ENCODE data around the gene SLFN13. TPM values are rescaled to one million over a fixed set of nuclear protein-coding genes. Genes with fewer than 3 reads are reported as not detected.

SLFN13 gene, protein sequence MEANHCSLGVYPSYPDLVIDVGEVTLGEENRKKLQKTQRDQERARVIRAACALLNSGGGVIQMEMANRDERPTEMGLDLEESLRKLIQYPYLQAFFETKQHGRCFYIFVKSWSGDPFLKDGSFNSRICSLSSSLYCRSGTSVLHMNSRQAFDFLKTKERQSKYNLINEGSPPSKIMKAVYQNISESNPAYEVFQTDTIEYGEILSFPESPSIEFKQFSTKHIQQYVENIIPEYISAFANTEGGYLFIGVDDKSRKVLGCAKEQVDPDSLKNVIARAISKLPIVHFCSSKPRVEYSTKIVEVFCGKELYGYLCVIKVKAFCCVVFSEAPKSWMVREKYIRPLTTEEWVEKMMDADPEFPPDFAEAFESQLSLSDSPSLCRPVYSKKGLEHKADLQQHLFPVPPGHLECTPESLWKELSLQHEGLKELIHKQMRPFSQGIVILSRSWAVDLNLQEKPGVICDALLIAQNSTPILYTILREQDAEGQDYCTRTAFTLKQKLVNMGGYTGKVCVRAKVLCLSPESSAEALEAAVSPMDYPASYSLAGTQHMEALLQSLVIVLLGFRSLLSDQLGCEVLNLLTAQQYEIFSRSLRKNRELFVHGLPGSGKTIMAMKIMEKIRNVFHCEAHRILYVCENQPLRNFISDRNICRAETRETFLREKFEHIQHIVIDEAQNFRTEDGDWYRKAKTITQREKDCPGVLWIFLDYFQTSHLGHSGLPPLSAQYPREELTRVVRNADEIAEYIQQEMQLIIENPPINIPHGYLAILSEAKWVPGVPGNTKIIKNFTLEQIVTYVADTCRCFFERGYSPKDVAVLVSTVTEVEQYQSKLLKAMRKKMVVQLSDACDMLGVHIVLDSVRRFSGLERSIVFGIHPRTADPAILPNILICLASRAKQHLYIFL
- 1 to 10 TPM; 9.5 to 9.7 TPM for total RNA-seq
- polyA plus RNA-seq (2013, experiment 1 of 2): 20.5 TPM
- 31.1 TPM for polyA plus RNA-seq (2013, experiment 2 of 2)
- 2.6 to 129 (median 24.2) reads per million in 172 experiments for total RNA-seq

GRCh38 chr17:35448214-35448898, at the start of gene SLFN13:
Gene SLFN13 (minus strand): TSS chr17:35448766. CDS start chr17:35445680, 3,086 bp downstream.
- H3K27ac ChIP-seq (ENCODE audit: low read depth in 1 of 2, low read length in 2 of 2): peak within 1 kb of the TSS; percentile 23 to 63
- POLR2A ChIA-PET: interaction anchor here (0.6 to 2.8 kb wide), 19 partner anchors 10 to 287 kb away, joined by 3 to 49 read pairs (median 4); partner anchors contain the start of genes SLFN11, SLFN12, SLFN12L and SLFN5
- Mint-ChIP-seq H3K4me3 (peak within 1 kb of the TSS; percentile 94), H3K27me3 (no peaks in the 10 kb centered on the region), H3K4me1 (ENCODE audit: low read depth) (peaks cover 19% of the 10 kb centered on the region), H3K27ac (peak within 1 kb of the TSS; percentile 81), H3K36me3 (ENCODE audit: low read depth) (no peaks in the 10 kb centered on the region), H3K9me3 (no peaks in the 10 kb centered on the region)
- no peak for TF ChIP-seq CTCF (IDR thresholded peaks at IDR 0.05)
- intact Hi-C loops (cut with DNase I, micrococcal nuclease): loop anchor here (5.0 kb wide), 1 partner anchor 39 kb away; no protein-coding TSS in a partner anchor
- H3K9me3 ChIP-seq (ENCODE audit: control insufficient read depth in 1 of 2, insufficient read depth in 1 of 2, low read length in 2 of 2): peaks cover 0 to 13% of the 10 kb centered on the region in 2 experiments
- no peaks in the 10 kb centered on the region for H3K36me3 ChIP-seq (ENCODE audit: insufficient read depth, low read length)
- peak within 1 kb of the TSS; percentile 69 for H3K4me3 ChIP-seq (ENCODE audit: low read length)
- ATAC-seq (ENCODE audit: poor library complexity) (peak; percentile 92), DNase-seq (peak; percentile 64 to 93 (median 76))
- H3K27me3 ChIP-seq (ENCODE audit: control insufficient read depth in 1 of 2, insufficient read depth in 2 of 2, low read length in 2 of 2): no peaks in the 10 kb centered on the region
- CTCF ChIA-PET: interaction anchor here (1.7 kb wide), 1 partner anchor 85 kb away, joined by 7 read pairs; no protein-coding TSS in a partner anchor
- peaks cover 18% of the 10 kb centered on the region for H3K4me1 ChIP-seq (ENCODE audit: insufficient read depth, low read length)

DNA sequence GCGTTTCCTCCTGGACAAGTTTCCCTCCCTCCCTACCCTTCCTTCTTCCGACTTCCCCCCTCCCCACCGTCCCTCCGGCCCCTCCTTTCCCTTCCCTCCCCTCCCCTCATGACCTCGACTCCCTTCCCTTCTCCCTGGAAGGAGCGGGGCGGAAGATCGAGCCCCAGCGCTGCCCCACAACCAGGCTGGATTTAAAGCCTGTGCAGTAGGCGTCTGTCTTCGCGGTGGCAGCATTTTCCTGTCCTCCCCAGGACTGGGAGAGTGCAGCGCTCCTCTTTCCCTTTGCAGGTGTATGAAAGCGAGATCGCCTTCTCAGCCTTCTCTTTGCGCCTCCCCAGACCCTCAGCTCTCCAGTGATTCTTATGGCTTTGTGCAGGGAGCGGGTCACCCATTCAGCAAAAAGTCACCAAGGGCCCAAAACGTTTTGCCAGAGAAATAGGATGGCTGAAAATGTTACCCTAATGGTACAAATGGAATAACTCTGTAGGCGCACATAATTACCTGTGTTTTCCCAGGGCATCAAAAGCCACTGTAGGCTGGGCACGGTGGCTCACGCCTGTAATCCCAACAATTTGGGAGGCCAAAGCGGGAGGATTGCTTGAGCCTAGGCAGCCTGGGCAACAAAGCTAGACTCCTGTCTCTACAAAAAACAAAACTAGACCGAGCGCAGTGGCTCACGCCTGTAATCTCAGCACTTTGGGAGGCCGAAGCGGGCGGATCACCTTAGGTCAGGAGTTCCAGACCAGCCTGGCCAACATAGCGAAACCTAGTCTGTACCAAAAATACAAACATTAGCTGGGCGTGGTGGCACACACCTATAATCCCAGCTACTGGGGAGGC, 48.1 kb upstream of the SLFN13 start:
- Histone ChIP-seq H3K4me1 (ENCODE audit: insufficient read depth, low read length) (peaks cover 35% of the 10 kb centered on the region), H3K9me3 (ENCODE audit: control insufficient read depth in 1 of 2, insufficient read depth in 1 of 2, low read length in 2 of 2) (no peaks in the 10 kb centered on the region), H3K27ac (ENCODE audit: low read depth in 1 of 2, low read length in 2 of 2) (no peak overlapping the region), H3K4me3 (ENCODE audit: low read length) (peak overlapping the region; percentile 10), H3K27me3 (ENCODE audit: control insufficient read depth in 1 of 2, insufficient read depth in 2 of 2, low read length in 2 of 2) (no peaks in the 10 kb centered on the region), H3K36me3 (ENCODE audit: insufficient read depth, low read length) (peaks cover 39% of the 10 kb centered on the region)
- no peak for ATAC-seq (ENCODE audit: poor library complexity)
- H3K4me3 Mint-ChIP-seq: peak overlapping the region; percentile 72
- H3K36me3 Mint-ChIP-seq (ENCODE audit: low read depth): peaks cover 66% of the 10 kb centered on the region
- peaks cover 72% of the 10 kb centered on the region for H3K4me1 Mint-ChIP-seq (ENCODE audit: low read depth)
- POLR2A ChIA-PET: interaction anchor here (1.0 kb wide), 1 partner anchor 29 kb away, joined by 3 read pairs; no protein-coding TSS in a partner anchor
- intact Hi-C loops (cut with DNase I, micrococcal nuclease): no loop called here
- H3K9me3 Mint-ChIP-seq: peaks cover under 1% of the 10 kb centered on the region
- CTCF ChIA-PET: interaction anchor here (0.7 kb wide), 1 partner anchor 9 kb away, joined by 3 read pairs; no protein-coding TSS in a partner anchor
- TF ChIP-seq CTCF (IDR thresholded peaks at IDR 0.05): no peak
- no peak for DNase-seq
- peak overlapping the region; percentile 9 for H3K27ac Mint-ChIP-seq
- no peaks in the 10 kb centered on the region for H3K27me3 Mint-ChIP-seq

Measured in CD4-positive, alpha-beta T cell (primary cell).